GM19463 (cell line): ENCODE data around the gene SLC25A43.
"Not testable (repeated sequence)": the region's sequence is repeated elsewhere in the genome, so short reads cannot be mapped to it uniquely, and the experiment has no call there.

Experiments used
- ATAC-seq: cut with Tn5 transposase; IDR thresholded peaks from one replicate; pipeline ENCODE4 v1.9.1; 2021; ENCODE audit warnings: mild to moderate bottlenecking, moderate library complexity; ENCODE audit not compliant: unreplicated experiment

SLC25A43 gene

DNA sequence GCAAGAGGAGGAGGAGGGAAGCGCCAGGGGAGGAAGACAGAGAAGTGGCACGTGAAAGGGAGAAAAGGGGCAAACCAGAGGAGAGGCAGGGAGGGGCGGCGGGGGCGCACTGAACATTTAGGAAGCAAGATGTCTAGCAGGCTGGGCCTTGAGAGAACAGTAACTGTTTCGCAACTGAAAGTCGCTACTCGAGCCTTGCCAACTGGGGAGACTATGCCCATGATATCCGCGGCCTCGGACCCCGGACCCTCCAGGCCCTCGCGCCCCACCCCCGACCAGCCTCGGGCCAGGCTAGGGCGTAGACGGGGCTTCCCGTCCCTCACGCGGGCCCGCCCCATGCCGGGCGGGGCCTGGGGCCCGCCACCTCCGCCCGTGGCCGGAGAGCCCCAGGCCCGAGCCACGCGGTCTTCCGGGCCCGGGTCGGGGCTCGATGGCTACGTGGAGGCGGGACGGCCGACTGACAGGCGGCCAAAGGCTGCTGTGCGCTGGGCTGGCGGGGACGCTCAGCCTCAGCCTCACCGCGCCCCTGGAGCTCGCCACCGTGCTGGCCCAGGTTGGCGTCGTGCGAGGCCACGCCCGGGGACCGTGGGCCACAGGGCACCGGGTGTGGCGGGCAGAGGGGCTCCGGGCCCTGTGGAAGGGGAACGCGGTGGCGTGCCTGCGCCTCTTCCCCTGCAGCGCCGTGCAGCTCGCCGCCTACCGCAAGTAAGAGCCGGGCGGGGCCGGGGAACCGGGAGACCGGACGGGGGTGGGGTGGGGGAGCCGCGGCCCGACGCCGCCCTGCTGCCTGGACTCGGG, at the start of gene SLC25A43:
Gene SLC25A43, plus strand, starts transcription at position 363 of the 798 bp plus-strand sequence. Its CDS starts 68 bp downstream, at position 431.
- peak; percentile 91 for ATAC-seq

- ATAC-seq: no peak
Measured at GRCh38 chrX:119359618-119360382, 39.3 kb upstream of the SLC25A43 start.

DNA sequence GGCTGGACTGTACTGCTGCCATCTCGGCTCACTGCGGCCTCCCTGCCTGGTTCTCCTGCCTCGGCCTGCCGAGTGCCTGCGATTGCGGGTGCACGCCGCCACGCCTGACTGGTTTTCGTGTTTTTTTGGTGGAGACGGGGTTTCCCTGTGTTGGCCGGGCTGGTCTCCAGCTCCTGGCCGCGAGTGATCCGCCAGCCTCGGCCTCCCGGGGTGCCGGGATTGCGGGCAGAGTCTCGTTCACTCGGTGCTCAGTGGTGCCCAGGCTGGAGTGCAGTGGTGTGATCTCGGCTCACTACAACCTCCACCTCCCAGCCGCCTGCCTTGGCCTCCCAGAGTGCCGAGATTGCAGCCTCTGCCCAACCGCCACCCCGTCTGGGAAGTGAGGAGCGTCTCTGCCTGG, 37.7 kb upstream of the SLC25A43 start:
- not testable (repeated sequence) for ATAC-seq

DNA sequence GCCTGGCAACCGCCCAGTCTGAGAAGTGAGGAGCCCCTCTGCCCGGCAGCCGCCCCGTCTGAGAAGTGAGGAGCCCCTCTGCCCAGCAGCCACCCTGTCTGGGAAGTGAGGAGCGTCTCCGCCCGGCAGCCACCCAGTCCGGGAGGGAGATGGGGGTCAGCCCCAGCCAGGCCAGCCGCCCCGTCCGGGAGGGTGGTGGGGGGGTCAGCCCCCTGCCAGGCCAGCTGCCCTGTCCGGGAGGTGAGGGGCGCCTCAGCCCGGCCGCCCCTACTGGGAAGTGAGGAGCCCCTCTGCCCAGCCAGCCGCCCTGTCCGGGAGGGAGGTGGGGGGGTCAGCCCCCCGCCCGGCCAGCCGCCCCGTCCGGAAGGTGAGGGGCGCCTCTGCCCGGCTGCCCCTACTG, 37.1 kb upstream of the SLC25A43 start:
- ATAC-seq: not testable (repeated sequence)

DNA sequence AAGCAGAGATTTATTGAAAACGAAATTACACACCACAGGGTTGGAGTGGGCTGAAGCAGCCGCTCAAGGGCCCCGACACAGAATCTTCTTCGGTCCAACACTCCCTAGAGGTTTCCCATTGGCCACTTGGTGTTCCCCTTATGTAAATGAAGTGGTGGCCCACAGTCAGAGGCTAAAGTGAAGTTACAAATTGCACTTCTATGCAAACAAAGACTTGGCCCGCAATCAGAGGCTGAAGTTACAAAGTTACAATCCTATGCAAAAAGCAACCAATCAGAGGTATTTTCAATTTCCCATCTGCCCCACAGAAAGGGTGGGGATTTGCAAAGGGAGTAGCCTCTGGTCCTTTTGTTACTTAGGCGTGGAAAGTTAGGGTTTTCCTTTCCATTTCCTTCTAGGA, 35.7 kb upstream of the SLC25A43 start:
- ATAC-seq: no peak

GRCh38 chrX:119371861-119372260, 27.3 kb upstream of the SLC25A43 start:
- ATAC-seq: not testable (repeated sequence)

GRCh38 chrX:119374736-119375135, 24.4 kb upstream of the SLC25A43 start:
- no peak for ATAC-seq

DNA sequence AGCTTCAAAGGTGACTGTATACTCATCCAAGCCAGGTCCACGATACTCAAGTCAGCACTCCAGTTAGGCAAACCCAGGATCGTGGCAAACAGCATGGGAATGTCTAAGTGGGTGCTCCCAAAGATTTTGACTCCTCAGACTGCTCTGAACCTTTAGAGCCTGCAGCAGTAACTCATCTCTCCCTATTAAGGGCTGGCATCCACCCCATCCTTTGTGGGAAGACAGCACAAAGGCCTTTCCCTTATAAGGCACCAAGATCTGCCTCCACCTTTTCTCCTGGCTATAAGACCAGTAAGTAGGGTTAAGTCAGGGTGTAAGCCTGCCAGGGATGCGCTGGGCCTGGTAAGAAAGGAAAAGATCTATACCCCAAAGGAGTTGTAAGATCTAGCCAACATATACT, 23.6 kb upstream of the SLC25A43 start:
- no peak for ATAC-seq

- ATAC-seq: no peak
Measured at GRCh38 chrX:119376312-119376711, 22.8 kb upstream of the SLC25A43 start.

DNA sequence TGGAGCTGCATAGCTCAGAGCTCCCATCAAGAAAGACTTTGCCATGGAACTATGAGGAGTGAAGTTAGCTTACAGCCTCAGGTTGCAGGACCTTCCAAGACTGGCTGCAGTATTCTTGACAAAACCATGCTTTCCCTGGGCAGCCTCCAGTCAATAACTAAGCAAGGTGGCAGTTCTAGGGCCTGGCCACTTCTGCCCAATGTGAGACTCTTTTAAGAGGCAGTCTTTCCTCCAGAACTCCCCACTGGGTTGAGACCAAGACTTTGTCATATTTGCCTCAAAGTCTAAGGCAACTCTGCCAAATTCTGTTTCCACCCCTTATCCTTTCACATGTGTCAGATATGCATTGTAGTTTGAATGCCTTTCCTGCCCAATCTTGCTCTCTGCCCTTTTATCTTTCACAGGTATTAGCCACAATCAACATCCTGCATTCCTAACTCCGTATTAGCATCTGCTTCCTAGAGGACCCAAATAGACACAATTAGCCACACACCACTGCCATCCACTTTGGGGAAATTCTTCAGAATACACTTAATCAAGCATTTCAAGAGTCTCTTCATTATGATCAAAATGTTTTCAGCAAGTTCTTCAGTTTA, 17.7 kb upstream of the SLC25A43 start:
- no peak for ATAC-seq

DNA sequence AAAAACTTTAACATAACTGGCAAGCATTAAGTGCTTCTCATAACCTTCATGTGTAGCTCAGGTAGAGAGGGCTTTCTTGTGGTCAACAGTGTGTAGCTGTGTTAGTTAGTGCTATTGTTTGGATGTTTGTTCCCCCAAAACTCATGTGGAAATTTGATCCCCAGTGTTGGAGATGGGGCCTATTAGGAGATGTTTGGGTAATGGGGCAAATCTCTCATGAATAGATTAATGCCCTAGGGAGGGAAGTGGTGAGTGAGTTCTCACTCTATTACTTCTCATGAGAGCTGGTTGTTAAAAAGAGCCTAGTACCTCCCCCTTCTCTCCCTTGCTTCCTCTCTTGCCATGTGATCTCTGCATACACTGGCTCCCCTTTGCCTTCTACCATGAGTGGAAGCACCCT, 16.5 kb upstream of the SLC25A43 start:
- ATAC-seq: no peak

- not testable (repeated sequence) for ATAC-seq
Measured at GRCh38 chrX:119386685-119387084, 12.5 kb upstream of the SLC25A43 start.

- not testable (repeated sequence) for ATAC-seq
Measured at GRCh38 chrX:119387426-119387825, 11.7 kb upstream of the SLC25A43 start.

DNA sequence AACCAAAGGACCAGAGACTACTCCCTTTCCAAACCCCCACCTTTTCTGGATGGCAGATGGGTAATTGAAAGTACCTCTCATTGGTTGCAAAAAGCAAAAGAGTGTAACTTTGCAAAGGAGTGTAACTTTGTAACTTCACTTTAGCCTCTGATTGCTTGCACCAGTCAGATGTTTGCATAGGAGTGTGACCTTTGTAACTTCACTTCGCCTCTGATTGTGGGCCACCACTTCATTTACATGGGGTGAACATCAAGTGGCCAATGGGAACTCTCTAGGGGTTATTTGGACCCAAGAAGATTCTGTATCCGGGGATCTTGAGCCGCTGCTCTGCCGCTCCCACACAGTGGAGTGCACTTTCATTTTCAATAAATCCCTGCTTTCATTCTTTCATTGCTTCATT, 9.9 kb upstream of the SLC25A43 start:
- no peak for ATAC-seq

DNA sequence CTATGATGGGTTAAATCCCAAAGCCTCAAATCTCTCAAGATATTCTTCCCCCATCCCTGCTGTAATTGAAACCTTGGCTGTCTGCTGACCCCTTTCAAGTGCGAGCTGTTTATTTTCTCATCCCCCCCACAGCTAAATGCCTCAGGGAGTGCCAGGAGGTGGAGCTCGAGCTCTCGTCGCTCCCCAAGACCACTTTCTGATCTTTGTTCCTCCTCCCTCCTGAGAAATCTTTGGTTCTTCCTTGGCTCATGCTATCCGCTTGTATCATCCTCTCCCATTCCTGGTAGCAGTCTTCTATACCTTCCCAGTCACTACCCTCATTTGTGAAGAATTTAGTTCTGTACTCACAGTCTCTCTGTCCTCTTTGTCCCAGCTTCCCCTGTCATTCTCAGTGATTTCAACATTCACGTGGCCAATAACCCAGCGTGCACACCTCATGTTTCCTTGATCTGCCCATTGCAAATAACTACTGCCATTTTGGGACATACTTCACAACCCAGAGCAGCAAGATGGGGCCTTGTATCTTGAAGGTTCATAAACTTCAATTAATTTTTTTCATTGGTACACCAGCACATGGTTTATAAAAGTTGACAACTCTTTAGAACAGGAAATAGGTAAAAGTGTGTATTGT, 9.2 kb upstream of the SLC25A43 start:
- no peak for ATAC-seq

DNA sequence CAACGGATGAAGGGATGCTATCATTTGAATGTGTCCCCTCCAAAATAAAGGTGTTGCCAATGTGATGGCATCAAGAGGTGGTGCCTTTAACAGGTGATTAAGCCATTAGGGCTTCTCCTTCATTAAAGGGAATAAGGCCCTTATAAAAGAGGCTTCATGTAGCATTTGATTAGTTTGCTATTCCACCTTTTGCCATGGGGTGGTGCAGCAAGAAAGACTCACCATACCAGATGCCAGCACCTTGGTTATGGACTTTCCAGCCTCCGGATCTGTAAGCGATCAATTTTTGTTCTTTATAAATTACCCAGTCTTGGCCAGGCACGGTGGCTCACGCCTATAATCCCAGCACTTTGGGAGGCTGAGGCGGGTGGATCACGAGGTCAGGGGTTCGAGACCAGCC, 7.9 kb upstream of the SLC25A43 start:
- no peak for ATAC-seq

DNA sequence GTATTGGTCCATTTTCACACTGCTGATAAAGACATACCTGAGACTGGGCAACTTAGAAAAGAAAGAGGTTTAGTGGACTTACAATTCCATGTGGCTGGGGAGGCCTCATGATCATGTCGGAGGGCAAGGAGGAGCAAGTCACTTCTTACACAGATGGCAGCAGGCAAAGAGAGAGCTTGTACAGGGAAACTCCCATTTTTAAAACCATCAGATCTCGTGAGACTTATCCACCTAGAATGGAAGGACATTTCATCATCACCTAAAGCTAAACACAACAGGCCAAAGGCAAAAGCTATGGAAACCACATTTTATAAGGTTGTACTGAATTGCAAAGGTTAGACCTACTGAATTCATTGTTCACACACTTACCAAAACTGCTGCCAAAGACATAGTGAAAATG, 6.0 kb upstream of the SLC25A43 start:
- ATAC-seq: no peak

GRCh38 chrX:119398587-119398973, 556 bp upstream of the SLC25A43 start:
- ATAC-seq: no peak

- no peak for ATAC-seq
Measured at GRCh38 chrX:119399772-119400101, 601 bp downstream of the SLC25A43 start.

DNA sequence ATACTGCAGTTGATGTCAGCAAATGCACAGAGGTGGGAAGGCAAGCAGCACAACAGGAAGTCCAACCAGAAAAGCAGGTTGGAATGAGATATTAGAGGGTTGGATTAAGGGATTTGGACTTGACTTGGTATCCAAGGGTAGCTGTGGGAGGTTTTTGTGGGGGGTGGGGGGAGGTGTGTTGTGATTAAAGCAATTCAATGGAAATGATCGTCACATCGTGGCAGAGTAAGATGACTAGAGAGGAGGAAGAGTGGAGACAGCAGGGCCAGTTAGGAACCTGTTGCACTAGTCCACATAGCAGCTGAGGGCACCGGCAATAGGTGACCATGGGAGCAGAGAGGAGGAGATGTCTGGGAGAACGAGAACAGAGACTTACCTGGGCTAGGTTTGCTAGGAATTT, 2.4 kb downstream of the SLC25A43 start:
- no peak for ATAC-seq

GRCh38 chrX:119402588-119402987, 3.5 kb downstream of the SLC25A43 start:
- ATAC-seq: no peak
